GM19023 (cell line): ENCODE data around the gene SCYGR1.
A peak's percentile ranks its signal among the peaks of the same experiment; 100 is the strongest.
"Not testable (repeated sequence)": the region's sequence is repeated elsewhere in the genome, so short reads cannot be mapped to it uniquely, and the experiment has no call there.

Experiments
- ATAC-seq: cut with Tn5 transposase; IDR thresholded peaks from one replicate; pipeline ENCODE4 v1.9.1; 2021; ENCODE audit warnings: mild to moderate bottlenecking, moderate library complexity; ENCODE audit not compliant: unreplicated experiment

Gene SCYGR1

GRCh38 chr2:227374158-227374557 lies 13.6 kb downstream of the SCYGR1 start:
- ATAC-seq = no peak

GRCh38 chr2:227373389-227373788 lies 14.4 kb downstream of the SCYGR1 start:
- ATAC-seq = no peak

GRCh38 chr2:227370791-227371312 lies 16.9 kb downstream of the SCYGR1 start:
- no peak for ATAC-seq

- no peak for ATAC-seq
Observed at GRCh38 chr2:227370092-227370491, 17.7 kb downstream of the SCYGR1 start.

GRCh38 chr2:227368574-227368973 lies 19.2 kb downstream of the SCYGR1 start:
- ATAC-seq = no peak

GRCh38 chr2:227367427-227367795 lies 20.3 kb downstream of the SCYGR1 start:
- ATAC-seq = no peak

GRCh38 chr2:227366769-227367426 lies 20.9 kb downstream of the SCYGR1 start:
- ATAC-seq = no peak

- no peak for ATAC-seq
Observed at GRCh38 chr2:227365833-227366232, 21.9 kb downstream of the SCYGR1 start.

- not testable (repeated sequence) for ATAC-seq
Observed at GRCh38 chr2:227364585-227365263, 23.0 kb downstream of the SCYGR1 start.

GRCh38 chr2:227363756-227364155 lies 24.0 kb downstream of the SCYGR1 start:
- ATAC-seq = no peak

GRCh38 chr2:227360351-227360750 lies 27.4 kb downstream of the SCYGR1 start:
- no peak for ATAC-seq

- peak; percentile 81 for ATAC-seq
Observed at GRCh38 chr2:227351639-227352038, 36.1 kb downstream of the SCYGR1 start.

- no peak for ATAC-seq
Observed at GRCh38 chr2:227349989-227350612, 37.6 kb downstream of the SCYGR1 start.

GRCh38 chr2:227348324-227348723 lies 39.4 kb downstream of the SCYGR1 start:
- no peak for ATAC-seq

- no peak for ATAC-seq
Observed at GRCh38 chr2:227347117-227347516, 40.6 kb downstream of the SCYGR1 start.

- ATAC-seq = no peak
Observed at GRCh38 chr2:227344231-227344630, 43.5 kb downstream of the SCYGR1 start.

GRCh38 chr2:227341553-227341952 lies 46.2 kb downstream of the SCYGR1 start:
- ATAC-seq = no peak

GRCh38 chr2:227340106-227340505 lies 47.6 kb downstream of the SCYGR1 start:
- ATAC-seq = no peak

GRCh38 chr2:227339098-227339599 lies 48.6 kb downstream of the SCYGR1 start:
- no peak for ATAC-seq
